Measurements from ENCODE around the gene RTBDN.
"Not testable (repeated sequence)": the region's sequence is repeated elsewhere in the genome, so short reads cannot be mapped to it uniquely, and the experiment has no call there.

Gene RTBDN

DNA sequence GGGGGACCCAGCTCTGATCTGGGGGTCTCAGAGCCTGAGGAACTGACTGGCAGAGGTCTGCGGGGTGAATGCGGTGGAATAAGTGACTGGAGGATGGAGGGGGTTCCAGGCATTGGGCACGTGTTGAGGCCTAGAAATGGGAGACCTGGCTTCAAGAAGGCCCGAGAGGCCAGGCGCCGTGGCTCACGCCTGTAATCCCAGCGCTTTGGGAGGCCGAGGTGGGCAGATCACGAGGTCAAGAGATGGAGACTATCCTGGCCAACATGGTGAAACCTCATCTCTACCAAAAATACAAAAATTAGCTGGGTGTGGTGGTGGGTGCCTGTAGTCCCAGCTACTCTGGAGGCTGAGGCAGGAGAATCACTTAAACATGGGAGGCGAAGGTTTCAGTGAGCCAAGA lies 16.6 kb downstream of the RTBDN start:
- DNase-seq, result not testable (repeated sequence)

GRCh38 chr19:12817188-12817587 lies 17.2 kb downstream of the RTBDN start:
- not testable (repeated sequence) for DNase-seq

GRCh38 chr19:12815088-12815487 lies 19.3 kb downstream of the RTBDN start:
- no peak for DNase-seq

GRCh38 chr19:12806242-12807081 lies 27.9 kb downstream of the RTBDN start, which contains the start of gene RNASEH2A:
Gene RNASEH2A, plus strand, starts transcription at chr19:12806584. Its CDS starts 90 bp downstream, at chr19:12806674.
- peak; percentile 95 for DNase-seq

DNA sequence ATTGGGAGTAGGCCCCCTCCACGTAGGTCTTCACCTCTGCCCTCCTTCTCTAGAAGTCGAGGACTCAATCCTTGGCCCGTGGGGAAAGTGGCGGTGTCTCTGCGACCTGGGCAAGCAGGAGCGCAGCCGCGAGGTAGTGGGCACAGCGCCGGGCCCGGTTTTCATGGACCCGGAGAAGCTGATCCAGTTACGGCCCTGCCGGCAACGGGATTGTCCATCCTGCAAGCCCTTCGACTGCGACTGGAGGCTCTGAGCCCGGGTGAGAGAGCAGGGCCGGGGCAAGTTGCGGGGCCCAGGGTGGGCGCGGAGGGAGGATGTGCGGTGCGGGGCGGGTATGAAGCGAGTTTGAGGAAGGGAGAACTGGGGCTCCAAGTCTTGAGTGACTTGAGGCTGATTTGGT lies 30.3 kb downstream of the RTBDN start:
- DNase-seq, result no peak

- no peak for DNase-seq
These were observed 31.9 kb downstream of the RTBDN start for GRCh38 chr19:12802267-12803106.

GRCh38 chr19:12801466-12802266 lies 32.7 kb downstream of the RTBDN start, which contains the start of the genes PRDX2 and THSD8:
Gene PRDX2, minus strand, starts transcription at chr19:12801800. Its CDS starts 539 bp downstream, at chr19:12801261.
Gene THSD8, plus strand, starts transcription at chr19:12802069. Its CDS starts 3 bp downstream, at chr19:12802072.
- DNase-seq, result peak; percentile 93

GRCh38 chr19:12800923-12801465 lies 33.4 kb downstream of the RTBDN start:
- DNase-seq, result peak; percentile 25

GRCh38 chr19:12800466-12800770 lies 34.0 kb downstream of the RTBDN start:
- DNase-seq, result peak; percentile 87

DNA sequence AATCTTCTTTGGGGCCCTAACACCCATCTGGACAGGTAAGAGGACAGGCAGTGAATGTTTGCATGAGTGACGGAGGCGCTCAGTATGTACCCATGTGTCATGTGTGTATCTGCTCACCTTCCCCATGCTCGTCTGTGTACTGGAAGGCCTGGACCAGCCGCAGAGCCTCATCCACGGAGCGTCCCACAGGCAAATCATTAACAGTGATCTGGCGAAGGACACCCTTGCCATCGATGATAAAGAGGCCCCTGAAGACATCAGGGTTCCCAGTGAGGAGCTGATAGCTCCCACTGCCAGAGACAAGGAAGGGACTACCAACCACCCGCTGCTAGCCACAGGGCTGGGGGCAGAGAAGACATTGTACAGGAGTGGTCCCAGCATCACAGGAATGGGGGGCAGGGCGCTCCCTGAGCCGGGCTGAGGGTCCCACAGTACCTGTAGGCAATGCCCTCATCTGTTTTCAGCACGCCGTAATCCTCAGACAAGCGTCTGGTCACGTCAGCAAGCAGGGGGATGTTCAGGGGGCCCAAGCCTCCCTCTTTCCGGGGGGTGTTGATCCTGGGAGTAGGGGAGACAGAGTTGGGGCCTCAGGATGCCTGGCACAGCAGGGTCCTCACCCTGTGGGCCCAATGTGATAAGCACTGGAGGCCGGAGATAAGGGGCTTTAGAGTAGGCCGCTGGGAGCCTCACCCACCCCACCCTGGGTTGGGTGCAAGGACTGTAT lies 34.5 kb downstream of the RTBDN start:
- peak; percentile 50 for DNase-seq

GRCh38 chr19:12797607-12798006 lies 36.8 kb downstream of the RTBDN start:
- DNase-seq, result not testable (repeated sequence)

DNA sequence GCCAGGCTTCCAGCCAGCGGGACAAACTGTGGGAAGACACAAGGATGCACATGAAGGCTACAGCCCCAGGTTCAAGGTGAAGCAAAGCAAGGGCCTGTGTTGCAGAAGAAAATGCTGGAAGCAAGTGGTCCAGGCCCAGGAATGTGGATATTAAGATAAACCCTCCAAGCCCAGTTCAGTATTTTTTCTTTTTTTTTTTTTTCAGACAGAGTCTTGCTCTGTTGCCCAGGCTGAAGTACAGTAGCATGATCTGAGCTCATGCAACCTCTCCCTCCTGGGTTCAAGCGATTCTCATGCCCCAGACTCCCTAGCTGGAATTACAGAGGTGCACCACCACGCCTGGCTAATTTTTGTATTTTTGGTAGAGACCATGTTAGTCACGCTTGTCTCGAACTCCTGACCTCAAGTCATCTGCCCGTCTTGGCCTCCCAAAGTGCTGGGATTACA lies 37.2 kb downstream of the RTBDN start:
- peak; percentile 22 for DNase-seq

DNA sequence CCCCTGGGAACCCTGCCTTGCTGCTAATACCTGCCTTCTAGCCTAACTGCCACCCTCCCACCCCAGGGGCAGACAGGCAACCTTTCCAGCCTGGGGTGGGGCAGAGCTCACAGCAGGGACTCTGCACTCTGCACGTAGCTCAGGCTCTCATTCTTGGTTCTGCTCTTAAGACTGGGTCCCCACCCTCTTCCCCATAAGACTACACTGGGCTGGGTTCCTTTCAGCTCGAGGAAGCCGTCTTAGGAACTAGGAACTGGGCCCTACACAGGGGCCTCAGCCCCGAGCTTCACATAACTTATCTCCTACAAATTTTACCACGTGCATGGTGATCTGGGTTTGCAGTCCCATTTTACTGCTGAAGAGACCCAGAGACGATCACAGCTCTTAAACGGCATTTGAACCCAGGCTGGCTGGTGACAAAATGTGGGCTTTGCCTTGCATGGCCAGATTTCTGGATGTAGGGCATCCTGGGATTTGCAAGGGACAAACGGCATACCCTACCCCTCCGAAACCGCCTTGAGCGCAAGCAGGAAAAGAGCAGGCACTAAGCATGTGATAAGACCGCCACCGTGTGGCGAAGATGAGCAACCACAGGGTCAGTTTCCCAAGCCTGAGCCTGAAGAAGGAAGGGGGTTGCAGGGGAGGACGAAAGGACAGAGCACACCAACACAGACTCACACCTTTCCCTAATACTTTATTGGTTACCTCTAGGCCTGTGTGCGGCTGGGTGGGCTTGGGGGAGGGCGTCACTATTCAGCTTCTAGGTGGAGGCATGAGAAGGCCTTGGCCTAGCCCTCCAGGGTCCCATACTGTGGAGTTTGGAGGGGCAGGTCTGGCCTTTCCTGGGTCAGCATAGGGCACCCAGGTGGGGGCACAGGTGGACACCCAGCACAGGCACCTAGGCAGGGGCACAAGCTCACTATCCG lies 38.0 kb downstream of the RTBDN start:
- DNase-seq, result peak; percentile 92

GRCh38 chr19:12794971-12795381 lies 39.4 kb downstream of the RTBDN start:
- no peak for DNase-seq

GRCh38 chr19:12794196-12794941 lies 40.0 kb downstream of the RTBDN start:
- DNase-seq, result peak; percentile 20

DNA sequence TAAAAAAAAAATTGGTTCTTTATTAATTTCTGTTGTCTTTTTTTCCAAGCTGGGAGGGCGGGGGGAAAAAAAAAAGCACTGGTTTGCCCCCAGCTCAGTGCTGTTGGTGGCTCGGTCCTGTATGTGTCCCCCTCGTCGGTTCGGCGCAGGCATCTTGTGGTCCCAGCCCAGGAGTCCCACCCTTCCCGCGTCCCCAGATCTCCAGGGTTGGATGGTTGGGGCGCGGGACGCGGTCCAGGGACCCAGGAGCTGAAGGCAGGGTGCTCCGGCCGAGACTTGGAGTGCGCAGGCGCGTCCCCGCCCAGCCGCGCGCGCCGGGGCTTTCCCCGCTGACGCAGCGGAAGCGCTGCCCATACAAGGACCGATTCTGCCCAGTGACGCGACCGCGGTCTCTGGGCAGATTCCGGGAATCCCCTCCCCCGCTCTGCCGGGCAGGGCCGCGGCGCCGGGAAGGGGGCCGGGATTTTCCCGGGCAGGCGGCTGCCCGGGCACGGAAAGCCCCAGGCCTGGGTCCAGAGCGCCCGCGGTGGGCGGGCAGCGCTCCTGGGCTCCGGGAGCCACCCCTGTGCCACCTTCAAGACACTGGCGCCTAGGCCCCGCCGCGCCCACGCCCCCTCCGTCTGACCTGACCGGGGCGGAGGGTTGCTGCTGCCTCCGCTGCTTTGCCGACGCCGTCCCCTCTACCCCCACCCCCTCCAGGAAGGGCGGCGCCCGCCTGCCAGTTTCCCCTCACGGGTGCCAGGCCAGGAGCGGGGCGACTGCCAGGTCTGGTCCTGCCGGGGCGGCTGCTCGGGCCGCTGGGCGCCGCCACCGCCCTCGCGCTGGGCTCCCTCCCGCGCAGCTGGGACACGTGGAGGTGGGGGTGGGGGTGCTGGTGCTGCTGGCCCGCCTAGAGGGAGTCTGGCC lies 40.8 kb downstream of the RTBDN start:
- DNase-seq, result peak; percentile 94

DNA sequence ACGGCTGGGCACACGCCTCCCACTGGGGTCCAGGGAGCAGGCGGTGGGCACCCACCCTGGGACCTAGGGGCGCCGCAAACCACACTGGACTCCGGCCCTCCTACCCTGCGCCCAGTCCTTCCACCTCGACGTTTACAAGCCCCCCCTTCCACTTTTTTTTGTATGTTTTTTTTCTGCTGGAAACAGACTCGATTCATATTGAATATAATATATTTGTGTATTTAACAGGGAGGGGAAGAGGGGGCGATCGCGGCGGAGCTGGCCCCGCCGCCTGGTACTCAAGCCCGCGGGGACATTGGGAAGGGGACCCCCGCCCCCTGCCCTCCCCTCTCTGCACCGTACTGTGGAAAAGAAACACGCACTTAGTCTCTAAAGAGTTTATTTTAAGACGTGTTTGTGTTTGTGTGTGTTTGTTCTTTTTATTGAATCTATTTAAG lies 41.5 kb downstream of the RTBDN start:
- DNase-seq, result no peak

DNA sequence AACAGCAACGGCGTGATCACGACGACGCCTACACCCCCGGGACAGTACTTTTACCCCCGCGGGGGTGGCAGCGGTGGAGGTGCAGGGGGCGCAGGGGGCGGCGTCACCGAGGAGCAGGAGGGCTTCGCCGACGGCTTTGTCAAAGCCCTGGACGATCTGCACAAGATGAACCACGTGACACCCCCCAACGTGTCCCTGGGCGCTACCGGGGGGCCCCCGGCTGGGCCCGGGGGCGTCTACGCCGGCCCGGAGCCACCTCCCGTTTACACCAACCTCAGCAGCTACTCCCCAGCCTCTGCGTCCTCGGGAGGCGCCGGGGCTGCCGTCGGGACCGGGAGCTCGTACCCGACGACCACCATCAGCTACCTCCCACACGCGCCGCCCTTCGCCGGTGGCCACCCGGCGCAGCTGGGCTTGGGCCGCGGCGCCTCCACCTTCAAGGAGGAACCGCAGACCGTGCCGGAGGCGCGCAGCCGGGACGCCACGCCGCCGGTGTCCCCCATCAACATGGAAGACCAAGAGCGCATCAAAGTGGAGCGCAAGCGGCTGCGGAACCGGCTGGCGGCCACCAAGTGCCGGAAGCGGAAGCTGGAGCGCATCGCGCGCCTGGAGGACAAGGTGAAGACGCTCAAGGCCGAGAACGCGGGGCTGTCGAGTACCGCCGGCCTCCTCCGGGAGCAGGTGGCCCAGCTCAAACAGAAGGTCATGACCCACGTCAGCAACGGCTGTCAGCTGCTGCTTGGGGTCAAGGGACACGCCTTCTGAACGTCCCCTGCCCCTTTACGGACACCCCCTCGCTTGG lies 42.1 kb downstream of the RTBDN start:
- DNase-seq, result peak; percentile 84

Measured in hematopoietic multipotent progenitor cell treated with erythropoietin and hydrocortisone succinate and interleukin-3 and kit ligand, for 6 days (in vitro differentiated cells).